AG09309 (cell line): ENCODE results near the gene BIRC3.

Source experiments
- DNase-seq: peaks from one replicate; pipeline ENCODE4 v3.0.0-alpha.2; 2010; ENCODE audit warnings: low read depth
- H3K4me3 ChIP-seq: 2 replicates; pipeline ENCODE4 v1.5.1; 2011; ENCODE audit warnings: mild to moderate bottlenecking, low read depth, low read length, moderate library complexity; ENCODE audit not compliant: control insufficient read depth
- CTCF ChIP-seq: IDR thresholded peaks from 2 replicates; pipeline ENCODE4 v1.5.1; 2011; ENCODE audit warnings: mild to moderate bottlenecking, low read depth, low read length, inconsistent platforms; ENCODE audit not compliant: insufficient read depth, control insufficient read depth; ENCODE audit errors: missing control alignments

Gene BIRC3

GRCh38 chr11:102305352-102306047, 11.8 kb upstream of the BIRC3 start:
- no peak for DNase-seq
- no peak overlapping the region for H3K4me3 ChIP-seq
- TF ChIP-seq CTCF: no peak

- H3K4me3 ChIP-seq: no peak overlapping the region
- DNase-seq: no peak
- TF ChIP-seq CTCF: no peak
Measured at GRCh38 chr11:102306048-102306597, 11.2 kb upstream of the BIRC3 start.

- DNase-seq: no peak
- TF ChIP-seq CTCF: no peak
- no peak overlapping the region for H3K4me3 ChIP-seq
Measured at GRCh38 chr11:102306817-102307726, 10.2 kb upstream of the BIRC3 start.

GRCh38 chr11:102307727-102308038, 9.6 kb upstream of the BIRC3 start:
- H3K4me3 ChIP-seq: no peak overlapping the region
- DNase-seq: no peak
- no peak for TF ChIP-seq CTCF

- no peak for DNase-seq
- peak; percentile 13 for TF ChIP-seq CTCF
- no peak overlapping the region for H3K4me3 ChIP-seq
Measured at GRCh38 chr11:102309621-102310541, 7.4 kb upstream of the BIRC3 start.

GRCh38 chr11:102312667-102313066, 4.6 kb upstream of the BIRC3 start:
- DNase-seq: no peak
- TF ChIP-seq CTCF: no peak
- H3K4me3 ChIP-seq: no peak overlapping the region
